Kidney epithelial cell (primary cell): ENCODE results near the gene ENO3. TPM values are rescaled to one million over a fixed set of nuclear protein-coding genes. Genes with fewer than 3 reads are reported as not detected.

ENCODE experiments used
- DNase-seq: peaks from one replicate; pipeline ENCODE4 v3.0.0-alpha.2; 2010; ENCODE audit warnings: low read depth
- H3K27me3 ChIP-seq: 2 replicates; pipeline ENCODE4 v1.6.0; 2011; ENCODE audit warnings: low read length; ENCODE audit not compliant: control insufficient read depth, insufficient read depth
- H3K36me3 ChIP-seq: 2 replicates; pipeline ENCODE4 v1.5.1; 2011; ENCODE audit warnings: low read length; ENCODE audit not compliant: control insufficient read depth, insufficient read depth
- H3K4me3 ChIP-seq: 2 replicates; pipeline ENCODE4 v1.5.1; 2011; ENCODE audit warnings: low read depth, mild to moderate bottlenecking, control low read depth, low read length
- total RNA-seq: library from RNA; depleted of rRNA; stranded (reverse); fragments of >200 nt; gene quantifications from 2 replicates; pipeline ENCODE4 v1.2.3, GENCODE V29; 2015
- TF ChIP-seq, protein P1 (sequence below): IDR thresholded peaks from 2 replicates; pipeline ENCODE4 v1.5.1; 2011; ENCODE audit warnings: mild to moderate bottlenecking, moderate library complexity, low read length, control low read depth, inconsistent platforms; ENCODE audit not compliant: insufficient read depth, poor library complexity, severe bottlenecking

Gene ENO3
- total RNA-seq, 1 donor from 2014 or later: 3.5 TPM

DNA sequence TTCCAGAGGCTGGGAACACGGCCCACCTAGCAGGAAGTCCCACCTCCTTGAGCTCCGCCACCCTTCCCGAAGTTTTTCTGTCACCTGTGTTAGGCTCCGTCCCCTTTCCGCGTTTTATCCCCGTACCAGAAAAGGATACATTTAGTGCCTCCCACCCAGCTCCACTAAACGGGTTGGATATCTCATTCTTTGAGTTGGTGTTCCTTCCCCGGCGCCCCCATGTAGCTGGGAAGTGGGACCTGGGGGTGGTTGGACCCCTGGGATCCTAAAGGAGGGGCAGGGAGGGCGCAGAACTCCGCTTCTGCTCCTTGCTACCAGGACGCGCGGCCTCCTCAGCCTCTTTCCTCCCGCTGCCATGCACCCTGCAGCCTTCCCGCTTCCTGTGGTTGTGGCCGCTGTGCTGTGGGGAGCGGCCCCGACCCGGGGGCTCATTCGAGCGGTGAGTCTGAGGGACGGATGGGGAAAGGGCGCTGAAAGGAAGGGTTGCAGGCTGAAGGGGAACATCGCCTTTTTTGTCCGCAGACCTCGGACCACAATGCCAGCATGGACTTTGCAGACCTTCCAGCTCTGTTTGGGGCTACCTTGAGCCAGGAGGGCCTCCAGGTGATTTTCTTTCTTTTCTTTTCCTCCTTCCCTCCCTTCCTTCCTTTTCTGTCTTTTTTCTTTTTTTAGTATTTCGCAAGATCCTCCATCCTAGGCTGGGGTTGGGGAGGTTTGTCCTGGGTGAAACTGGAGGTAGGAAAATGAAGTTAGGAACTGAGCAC is 10.2 kb upstream of the ENO3 start:
- Histone ChIP-seq H3K36me3 (peaks cover 1% of the 10 kb centered on the region), H3K27me3 (no peaks in the 10 kb centered on the region), H3K4me3 (peak overlapping the region; percentile 92)
- no peak for DNase-seq
- TF ChIP-seq, protein P1, sequence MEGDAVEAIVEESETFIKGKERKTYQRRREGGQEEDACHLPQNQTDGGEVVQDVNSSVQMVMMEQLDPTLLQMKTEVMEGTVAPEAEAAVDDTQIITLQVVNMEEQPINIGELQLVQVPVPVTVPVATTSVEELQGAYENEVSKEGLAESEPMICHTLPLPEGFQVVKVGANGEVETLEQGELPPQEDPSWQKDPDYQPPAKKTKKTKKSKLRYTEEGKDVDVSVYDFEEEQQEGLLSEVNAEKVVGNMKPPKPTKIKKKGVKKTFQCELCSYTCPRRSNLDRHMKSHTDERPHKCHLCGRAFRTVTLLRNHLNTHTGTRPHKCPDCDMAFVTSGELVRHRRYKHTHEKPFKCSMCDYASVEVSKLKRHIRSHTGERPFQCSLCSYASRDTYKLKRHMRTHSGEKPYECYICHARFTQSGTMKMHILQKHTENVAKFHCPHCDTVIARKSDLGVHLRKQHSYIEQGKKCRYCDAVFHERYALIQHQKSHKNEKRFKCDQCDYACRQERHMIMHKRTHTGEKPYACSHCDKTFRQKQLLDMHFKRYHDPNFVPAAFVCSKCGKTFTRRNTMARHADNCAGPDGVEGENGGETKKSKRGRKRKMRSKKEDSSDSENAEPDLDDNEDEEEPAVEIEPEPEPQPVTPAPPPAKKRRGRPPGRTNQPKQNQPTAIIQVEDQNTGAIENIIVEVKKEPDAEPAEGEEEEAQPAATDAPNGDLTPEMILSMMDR: no peak

DNA sequence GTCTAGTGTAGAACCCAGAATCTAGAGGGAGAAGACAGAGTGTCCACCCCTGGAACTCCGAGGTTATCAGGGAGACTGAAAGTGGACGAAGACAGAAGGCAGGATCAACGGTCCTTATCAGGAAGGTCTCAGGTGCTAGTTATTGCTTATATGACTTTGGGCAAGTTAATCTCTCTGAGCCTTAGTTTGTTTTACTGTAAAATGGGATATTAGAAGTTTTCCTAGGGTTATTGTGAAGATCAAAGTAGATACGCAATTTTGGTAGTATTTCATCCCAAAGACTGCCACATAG is 9.7 kb upstream of the ENO3 start:
- no peak for DNase-seq
- Histone ChIP-seq H3K4me3 (peak overlapping the region; percentile 92), H3K27me3 (no peaks in the 10 kb centered on the region), H3K36me3 (peaks cover 1% of the 10 kb centered on the region)
- TF ChIP-seq, protein P1: no peak

DNA sequence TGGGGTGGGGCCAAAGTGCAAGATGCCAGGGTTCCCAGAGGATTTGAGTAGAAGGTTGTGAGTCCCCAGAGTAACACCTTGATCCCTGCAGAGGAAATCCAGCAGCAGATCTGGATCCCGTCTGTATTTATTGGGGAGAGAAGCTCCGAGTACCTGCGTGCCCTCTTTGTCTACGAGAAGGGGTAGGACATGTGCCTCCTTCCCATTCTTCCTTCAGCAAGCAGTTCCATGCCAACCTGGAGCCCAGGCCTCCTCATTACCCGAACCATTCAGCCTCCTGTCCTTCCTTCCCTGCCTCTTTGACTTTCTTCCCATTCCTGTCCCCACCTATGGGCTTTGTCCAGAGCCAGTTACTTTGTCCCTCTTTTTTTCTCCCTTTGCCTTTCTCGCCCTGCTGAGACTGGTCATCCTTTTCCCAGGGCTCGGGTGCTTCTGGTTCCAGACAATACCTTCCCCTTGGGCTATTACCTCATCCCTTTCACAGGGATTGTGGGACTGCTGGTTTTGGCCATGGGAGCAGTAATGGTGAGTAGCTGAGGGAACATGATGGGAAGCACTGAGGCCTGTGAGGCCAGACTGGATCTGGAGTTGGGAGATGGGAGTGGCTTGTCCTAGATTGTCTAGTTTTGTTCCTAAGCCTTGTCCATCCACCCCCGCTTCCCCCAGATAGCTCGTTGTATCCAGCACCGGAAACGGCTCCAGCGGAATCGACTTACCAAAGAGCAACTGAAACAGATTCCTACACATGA is 8.0 kb upstream of the ENO3 start:
- TF ChIP-seq, protein P1: no peak
- Histone ChIP-seq H3K4me3 (no peak overlapping the region), H3K27me3 (no peaks in the 10 kb centered on the region), H3K36me3 (peaks cover 1% of the 10 kb centered on the region)
- no peak for DNase-seq

DNA sequence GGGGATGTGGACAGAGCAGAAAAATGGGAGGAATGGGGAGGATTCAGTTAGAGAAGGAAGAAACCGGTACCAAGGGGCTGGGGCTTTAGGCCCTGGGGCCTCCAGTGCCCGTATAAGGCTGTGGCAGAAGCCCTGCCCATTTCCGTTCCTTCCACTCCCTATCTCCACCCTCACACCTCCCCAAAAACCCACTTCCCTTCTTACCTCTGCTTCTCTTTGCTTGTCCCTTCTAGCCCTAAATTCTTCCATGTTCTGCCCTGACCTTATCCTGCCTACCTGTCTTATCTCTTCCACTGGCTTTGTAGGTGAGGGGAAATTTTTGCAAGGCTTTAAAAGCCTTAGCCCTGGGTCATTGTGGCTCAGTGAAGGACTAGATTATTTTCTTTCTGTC is 6.8 kb upstream of the ENO3 start:
- no peaks in the 10 kb centered on the region for H3K27me3 ChIP-seq
- no peak for DNase-seq
- TF ChIP-seq, protein P1: no peak
- no peak overlapping the region for H3K4me3 ChIP-seq
- H3K36me3 ChIP-seq: peaks cover 1% of the 10 kb centered on the region

DNA sequence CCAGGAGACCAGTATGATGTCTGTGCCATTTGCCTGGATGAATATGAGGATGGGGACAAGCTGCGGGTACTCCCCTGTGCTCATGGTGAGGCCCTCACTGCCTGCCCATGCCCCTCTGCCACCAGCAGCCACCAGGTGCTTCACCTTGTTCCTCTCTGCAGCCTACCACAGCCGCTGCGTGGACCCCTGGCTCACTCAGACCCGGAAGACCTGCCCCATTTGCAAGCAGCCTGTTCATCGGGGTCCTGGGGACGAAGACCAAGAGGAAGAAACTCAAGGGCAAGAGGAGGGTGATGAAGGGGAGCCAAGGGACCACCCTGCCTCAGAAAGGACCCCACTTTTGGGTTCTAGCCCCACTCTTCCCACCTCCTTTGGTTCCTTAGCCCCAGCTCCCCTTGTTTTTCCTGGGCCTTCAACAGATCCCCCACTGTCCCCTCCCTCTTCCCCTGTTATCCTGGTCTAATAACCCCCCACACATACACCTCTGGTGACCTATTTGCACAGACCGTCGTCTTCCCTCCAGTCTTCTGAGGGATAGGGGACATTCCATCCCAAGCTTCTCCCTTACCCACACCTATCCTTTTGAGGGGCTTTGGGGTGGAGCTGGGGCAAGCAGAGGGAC is 6.3 kb upstream of the ENO3 start:
- Histone ChIP-seq H3K27me3 (no peaks in the 10 kb centered on the region), H3K36me3 (peaks cover 1% of the 10 kb centered on the region), H3K4me3 (no peak overlapping the region)
- TF ChIP-seq, protein P1: no peak
- DNase-seq: no peak
